ENCODE results near the gene L3MBTL4.

The L3MBTL4 gene

GRCh38 chr18:5979176-5979888 is 435.4 kb downstream of the L3MBTL4 start:
- DNase-seq = no peak

GRCh38 chr18:5977022-5977421 is 437.7 kb downstream of the L3MBTL4 start:
- DNase-seq = no peak

- no peak for DNase-seq
Measured at GRCh38 chr18:5975111-5976002, 439.4 kb downstream of the L3MBTL4 start.

GRCh38 chr18:5974696-5975095 is 440.0 kb downstream of the L3MBTL4 start:
- no peak for DNase-seq

- no peak for DNase-seq
Measured at GRCh38 chr18:5973099-5973498, 441.6 kb downstream of the L3MBTL4 start.

GRCh38 chr18:5972298-5972697 is 442.4 kb downstream of the L3MBTL4 start:
- no peak for DNase-seq

GRCh38 chr18:5969989-5970403 is 444.7 kb downstream of the L3MBTL4 start:
- no peak for DNase-seq

- DNase-seq = no peak
Measured at GRCh38 chr18:5969355-5969988, 445.2 kb downstream of the L3MBTL4 start.

GRCh38 chr18:5967666-5968065 is 447.0 kb downstream of the L3MBTL4 start:
- no peak for DNase-seq

GRCh38 chr18:5967007-5967406 is 447.7 kb downstream of the L3MBTL4 start:
- DNase-seq = no peak

- no peak for DNase-seq
Measured at GRCh38 chr18:5966514-5966913, 448.2 kb downstream of the L3MBTL4 start.

GRCh38 chr18:5964996-5965395 is 449.7 kb downstream of the L3MBTL4 start:
- DNase-seq = no peak

- DNase-seq = no peak
Measured at GRCh38 chr18:5964596-5964995, 450.1 kb downstream of the L3MBTL4 start.

- DNase-seq = no peak
Measured at GRCh38 chr18:5964108-5964507, 450.6 kb downstream of the L3MBTL4 start.

- no peak for DNase-seq
Measured at GRCh38 chr18:5963267-5963666, 451.4 kb downstream of the L3MBTL4 start.

GRCh38 chr18:5962362-5962761 is 452.3 kb downstream of the L3MBTL4 start:
- no peak for DNase-seq

GRCh38 chr18:5961828-5962150 is 452.9 kb downstream of the L3MBTL4 start:
- no peak for DNase-seq

- DNase-seq = no peak
Measured at GRCh38 chr18:5961097-5961827, 453.4 kb downstream of the L3MBTL4 start.

GRCh38 chr18:5958822-5959221 is 455.9 kb downstream of the L3MBTL4 start:
- no peak for DNase-seq

GRCh38 chr18:5955861-5956260 is 458.9 kb downstream of the L3MBTL4 start:
- DNase-seq = no peak

- no peak for DNase-seq
Measured at GRCh38 chr18:5951515-5952091, 463.1 kb downstream of the L3MBTL4 start.

GRCh38 chr18:5948781-5949180 is 465.9 kb downstream of the L3MBTL4 start:
- DNase-seq = no peak

- DNase-seq = no peak
Measured at GRCh38 chr18:5948237-5948636, 466.5 kb downstream of the L3MBTL4 start.
